NCI-H748 (cell line): Measurements from ENCODE around the gene OR10S1.
"Not testable (repeated sequence)": the region's sequence is repeated elsewhere in the genome, so short reads cannot be mapped to it uniquely, and the experiment has no call there.

Experiments
- DNase-seq: peaks from one replicate; lab custom pipeline; 2025; ENCODE audit not compliant: unreplicated experiment; lab: John Stamatoyannopoulos, UW

OR10S1 gene

DNA sequence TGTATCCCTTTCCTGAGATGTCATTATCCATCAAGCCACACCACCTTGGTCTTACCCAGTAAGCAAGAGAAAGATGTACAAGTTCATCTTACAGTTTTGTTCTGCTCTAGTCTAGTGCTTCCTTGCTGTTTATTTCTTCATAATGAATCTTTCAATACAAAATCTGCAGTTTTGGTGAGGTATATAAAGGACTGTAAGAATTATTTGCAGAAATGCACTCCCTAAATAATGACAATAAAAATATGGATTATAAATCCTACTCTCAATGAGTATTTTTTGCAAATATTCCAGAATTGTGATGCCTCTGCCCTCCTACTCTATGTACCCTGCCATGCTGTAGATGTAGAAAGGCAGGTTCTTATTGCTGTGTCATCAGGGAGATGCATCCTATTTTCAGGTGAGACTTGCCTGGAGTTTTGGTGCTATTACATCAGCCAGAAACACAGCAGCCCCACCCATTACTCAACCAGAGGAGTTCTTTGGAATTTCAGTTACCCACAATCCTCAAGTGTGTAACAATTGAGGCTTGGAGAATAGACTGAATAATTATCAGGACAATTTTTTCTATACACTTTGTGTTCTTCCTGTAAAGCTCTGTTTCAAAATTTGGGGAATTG, at the start of gene OR10S1:
Gene OR10S1 (minus strand): TSS at position 51 of the 617 bp plus-strand sequence. CDS start 117 bp downstream, outside the sequence.
- DNase-seq, result peak; percentile 4

DNA sequence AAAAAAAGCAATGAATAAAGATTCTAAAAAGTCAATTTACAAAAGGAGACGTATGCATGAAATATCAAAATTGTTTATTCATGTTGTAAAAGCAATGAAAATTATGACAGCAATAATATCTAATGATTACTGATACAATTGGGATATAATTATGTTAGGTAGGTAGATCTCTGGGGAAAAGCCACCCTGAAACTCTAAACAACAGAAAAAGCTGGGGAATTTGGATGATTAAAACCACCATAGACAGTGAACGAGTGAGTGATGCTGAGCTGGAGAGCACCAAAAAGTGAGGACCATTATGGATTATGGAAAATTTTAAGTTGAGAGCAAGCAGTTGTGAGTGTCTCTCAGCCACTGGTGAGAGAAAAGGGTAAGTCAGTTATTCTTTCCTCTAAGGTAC, 48.9 kb upstream of the OR10S1 start, which contains the start of gene OR10G8:
Gene OR10G8 (plus strand): TSS at position 301 of the 400 bp plus-strand sequence. CDS start 2,825 bp downstream, outside the sequence.
- DNase-seq, result no peak

DNA sequence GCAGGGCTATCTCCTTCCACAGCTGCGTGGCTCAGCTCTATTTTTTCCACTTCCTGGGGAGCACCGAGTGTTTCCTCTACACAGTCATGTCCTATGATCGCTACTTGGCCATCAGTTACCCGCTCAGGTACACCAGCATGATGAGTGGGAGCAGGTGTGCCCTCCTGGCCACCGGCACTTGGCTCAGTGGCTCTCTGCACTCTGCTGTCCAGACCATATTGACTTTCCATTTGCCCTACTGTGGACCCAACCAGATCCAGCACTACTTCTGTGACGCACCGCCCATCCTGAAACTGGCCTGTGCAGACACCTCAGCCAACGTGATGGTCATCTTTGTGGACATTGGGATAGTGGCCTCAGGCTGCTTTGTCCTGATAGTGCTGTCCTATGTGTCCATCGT, 38.3 kb upstream of the OR10S1 start:
- DNase-seq, result not testable (repeated sequence)

- no peak for DNase-seq
Observed at GRCh38 chr11:124012697-124013096, 35.1 kb upstream of the OR10S1 start, which contains the start of gene OR10G4. Gene OR10G4, plus strand, starts transcription at chr11:124012997. Its CDS starts 2,578 bp downstream, at chr11:124015575.

DNA sequence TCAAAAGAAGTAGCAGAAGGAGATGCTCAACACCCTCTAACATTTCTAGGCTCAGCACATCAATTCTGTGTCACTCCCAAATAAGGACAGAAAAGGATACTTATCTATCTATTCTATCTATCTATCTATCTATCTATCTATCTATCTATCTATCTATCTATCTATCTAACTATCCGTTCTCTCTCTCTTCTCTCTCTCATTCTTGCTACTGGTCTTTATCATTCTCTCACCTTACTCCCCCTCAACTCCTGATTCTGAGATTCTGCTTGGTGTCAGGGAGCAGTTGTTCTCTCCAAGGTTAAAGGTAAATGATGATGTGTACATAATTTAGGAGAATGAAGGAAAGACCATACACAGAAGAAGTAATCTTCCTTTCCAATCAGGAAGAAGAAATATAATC, 17.5 kb upstream of the OR10S1 start, which contains the start of gene OR10G6:
Gene OR10G6 (minus strand): TSS at position 43 of the 400 bp plus-strand sequence. CDS start 0 bp downstream, at position 43.
- DNase-seq, result no peak

DNA sequence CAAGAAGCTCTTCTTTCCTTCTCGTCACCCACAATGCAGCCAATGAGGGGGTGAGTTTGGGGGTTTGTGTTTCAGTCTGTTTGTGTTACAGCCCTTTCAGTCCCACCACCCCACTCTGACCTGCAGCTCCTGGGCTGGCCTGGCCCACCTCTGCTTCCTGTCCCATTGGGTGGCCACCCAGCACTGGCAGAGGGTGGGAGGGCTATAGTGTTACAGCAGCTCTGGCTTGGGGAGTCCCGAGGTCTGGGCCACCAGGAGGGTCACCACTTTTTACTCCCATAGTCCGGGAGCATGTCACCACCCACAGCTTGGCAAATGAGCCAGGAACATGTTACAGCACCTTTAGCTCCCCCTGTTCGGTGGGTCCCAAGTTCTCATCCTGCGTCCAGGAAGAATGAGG, 1.7 kb upstream of the OR10S1 start:
- no peak for DNase-seq

- DNase-seq, result no peak
Observed at GRCh38 chr11:123976770-123977560, 616 bp downstream of the OR10S1 start.

- DNase-seq, result no peak
Observed at GRCh38 chr11:123973816-123974215, 3.8 kb downstream of the OR10S1 start.

DNA sequence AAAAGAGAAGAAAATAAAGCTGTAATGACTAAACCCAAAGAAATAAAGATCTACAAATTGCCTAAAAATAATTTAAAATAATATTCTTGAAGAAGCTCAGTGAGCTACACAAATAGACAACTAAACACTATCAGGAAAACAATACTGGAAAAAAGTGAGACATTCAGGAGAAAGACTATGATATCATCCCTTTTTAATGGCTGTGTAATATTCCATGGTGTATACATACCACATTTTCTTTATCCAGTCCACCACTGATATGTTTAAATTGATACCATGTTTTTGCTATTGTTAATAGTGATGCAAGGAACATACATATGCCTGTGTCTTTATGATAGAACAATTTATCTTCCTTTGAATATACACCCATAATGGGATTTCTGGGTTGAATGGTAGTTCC, 20.8 kb downstream of the OR10S1 start:
- DNase-seq, result no peak

DNA sequence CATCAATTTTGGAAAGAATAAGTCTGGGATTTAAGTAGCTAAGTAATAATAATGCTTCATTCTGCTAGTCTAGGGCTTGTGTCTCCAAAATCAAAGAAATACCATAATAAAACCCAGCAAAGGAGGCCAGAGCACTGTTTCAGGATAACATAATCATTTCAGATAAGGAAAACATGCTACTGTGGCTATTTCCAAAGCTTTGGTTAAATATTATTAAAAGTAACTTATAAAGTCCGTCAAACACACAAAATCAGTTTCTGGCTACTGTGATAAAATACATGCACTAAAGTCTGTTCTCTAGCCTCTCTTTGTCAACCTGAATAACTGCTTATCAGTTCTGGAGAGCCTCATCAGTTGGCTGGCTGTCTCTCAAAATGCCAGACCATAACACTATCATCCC, 32.4 kb downstream of the OR10S1 start:
- DNase-seq, result no peak

DNA sequence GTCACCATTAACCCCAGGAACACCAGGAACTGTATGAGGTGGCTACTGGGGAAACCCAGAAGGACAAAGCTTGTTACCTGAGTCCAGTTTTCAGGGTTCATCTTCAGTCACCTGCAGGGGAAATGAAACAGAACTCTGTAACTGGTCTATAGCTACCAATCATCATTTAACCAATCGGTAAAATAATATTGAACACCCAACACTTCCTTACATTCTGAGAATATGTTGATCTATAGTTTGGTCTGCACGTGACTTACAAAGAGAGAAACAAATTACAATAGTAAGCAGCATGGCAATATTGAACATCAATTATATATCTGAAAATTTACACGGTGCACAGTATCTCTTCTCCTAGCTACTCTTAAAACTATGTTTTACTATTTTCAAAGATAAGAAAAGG, 33.8 kb downstream of the OR10S1 start, which contains the start of gene OR6T1:
Gene OR6T1 (minus strand): TSS at position 101 of the 400 bp plus-strand sequence. CDS start 0 bp downstream, at position 101.
- no peak for DNase-seq

- no peak for DNase-seq
Observed at GRCh38 chr11:123942413-123942812, 35.2 kb downstream of the OR10S1 start.

DNA sequence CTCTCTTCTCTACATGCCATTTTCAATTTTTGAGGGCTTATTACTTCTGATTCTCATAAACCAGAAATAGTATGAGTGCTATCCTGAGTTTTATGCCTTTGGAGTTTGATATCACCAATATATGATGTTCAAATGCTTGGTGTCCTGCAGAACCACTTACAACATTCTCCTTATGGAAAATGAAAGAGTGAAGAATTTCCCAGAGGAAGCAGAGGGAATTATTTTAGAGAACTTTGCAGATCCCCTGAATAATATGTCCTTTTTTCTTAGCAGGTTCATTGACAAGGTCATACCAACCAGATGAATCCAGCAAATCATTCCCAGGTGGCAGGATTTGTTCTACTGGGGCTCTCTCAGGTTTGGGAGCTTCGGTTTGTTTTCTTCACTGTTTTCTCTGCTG, 38.3 kb downstream of the OR10S1 start, which contains the start of gene OR4D5:
Gene OR4D5 (plus strand): TSS at position 301 of the 400 bp plus-strand sequence. CDS start 0 bp downstream, at position 301.
- no peak for DNase-seq
